ENCODE results near the gene JUN.

Gene JUN

DNA sequence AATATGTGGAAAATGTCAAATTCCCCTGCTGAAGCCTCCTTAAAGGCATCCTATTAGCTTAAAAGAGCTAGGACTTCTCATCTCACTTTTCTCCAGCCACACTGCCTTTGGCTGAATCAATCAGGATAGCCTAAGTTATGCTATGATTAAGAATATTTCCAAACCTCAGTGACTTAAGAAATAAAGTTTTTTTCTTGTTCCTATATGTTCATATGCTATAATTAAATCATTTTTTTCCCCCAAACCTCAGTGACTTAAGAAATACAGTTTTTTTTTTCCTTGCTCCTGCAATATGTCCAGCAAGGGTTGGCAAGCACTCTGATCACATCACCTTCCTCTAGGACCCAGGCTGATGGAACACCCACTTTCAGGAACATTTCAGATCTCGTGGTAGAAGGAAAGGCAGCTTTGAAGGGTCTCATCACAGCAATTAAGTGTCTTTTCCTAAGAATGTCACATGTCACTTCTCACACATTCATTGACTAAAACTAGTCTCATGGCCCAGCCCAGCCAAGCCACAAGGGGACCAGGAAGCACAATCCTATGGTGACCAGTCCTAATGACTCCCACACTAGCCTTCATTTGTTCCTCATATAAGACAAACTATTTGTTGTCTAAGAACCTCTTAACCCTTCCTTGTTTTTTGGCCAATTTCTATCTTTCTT lies 6.3 kb upstream of the JUN start:
- TF ChIP-seq, protein P1, sequence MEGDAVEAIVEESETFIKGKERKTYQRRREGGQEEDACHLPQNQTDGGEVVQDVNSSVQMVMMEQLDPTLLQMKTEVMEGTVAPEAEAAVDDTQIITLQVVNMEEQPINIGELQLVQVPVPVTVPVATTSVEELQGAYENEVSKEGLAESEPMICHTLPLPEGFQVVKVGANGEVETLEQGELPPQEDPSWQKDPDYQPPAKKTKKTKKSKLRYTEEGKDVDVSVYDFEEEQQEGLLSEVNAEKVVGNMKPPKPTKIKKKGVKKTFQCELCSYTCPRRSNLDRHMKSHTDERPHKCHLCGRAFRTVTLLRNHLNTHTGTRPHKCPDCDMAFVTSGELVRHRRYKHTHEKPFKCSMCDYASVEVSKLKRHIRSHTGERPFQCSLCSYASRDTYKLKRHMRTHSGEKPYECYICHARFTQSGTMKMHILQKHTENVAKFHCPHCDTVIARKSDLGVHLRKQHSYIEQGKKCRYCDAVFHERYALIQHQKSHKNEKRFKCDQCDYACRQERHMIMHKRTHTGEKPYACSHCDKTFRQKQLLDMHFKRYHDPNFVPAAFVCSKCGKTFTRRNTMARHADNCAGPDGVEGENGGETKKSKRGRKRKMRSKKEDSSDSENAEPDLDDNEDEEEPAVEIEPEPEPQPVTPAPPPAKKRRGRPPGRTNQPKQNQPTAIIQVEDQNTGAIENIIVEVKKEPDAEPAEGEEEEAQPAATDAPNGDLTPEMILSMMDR (IDR thresholded peaks at IDR 0.05; ENCODE audit: insufficient read depth, low read length, poor library complexity, severe bottlenecking) = no peak
- DNase-seq (ENCODE audit: extremely low read depth, insufficient read length) = no peak
- no peak overlapping the region for H3K4me3 ChIP-seq (replicated peaks; ENCODE audit: low read depth, low read length)
- no peaks in the 10 kb centered on the region for H3K36me3 ChIP-seq (ENCODE audit: control insufficient read depth, insufficient read depth, low read length)
- H3K27me3 ChIP-seq (replicated peaks; ENCODE audit: control insufficient read depth, insufficient read depth, low read length) = no peaks in the 10 kb centered on the region

DNA sequence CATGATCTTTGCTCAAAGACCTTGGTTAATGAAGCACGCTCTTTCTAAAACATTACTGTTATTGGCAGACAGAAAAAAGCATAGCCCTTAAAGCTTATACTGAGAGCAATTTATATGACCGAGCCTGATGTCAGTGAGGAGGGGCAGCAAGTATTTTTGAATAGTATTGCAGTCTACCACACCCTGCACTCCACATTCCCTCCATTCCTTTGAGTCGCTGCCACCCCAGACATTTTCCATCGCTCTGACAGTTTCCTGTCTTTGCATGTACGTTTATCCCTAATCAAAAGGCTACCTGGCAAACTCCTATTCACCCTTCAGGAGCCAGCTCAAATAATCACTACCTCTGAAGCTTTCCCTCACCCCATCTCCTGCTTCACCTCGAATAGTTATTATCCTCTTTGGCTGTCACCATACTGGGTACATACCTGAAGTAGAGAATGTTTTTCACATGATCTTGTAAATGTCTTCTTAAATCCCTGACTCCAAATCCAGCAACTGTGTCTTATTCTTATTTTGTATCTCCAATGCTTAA lies 5.5 kb upstream of the JUN start:
- Histone ChIP-seq H3K4me3 (replicated peaks; ENCODE audit: low read depth, low read length) (no peak overlapping the region), H3K27me3 (replicated peaks; ENCODE audit: control insufficient read depth, insufficient read depth, low read length) (no peaks in the 10 kb centered on the region), H3K36me3 (ENCODE audit: control insufficient read depth, insufficient read depth, low read length) (no peaks in the 10 kb centered on the region)
- no peak for DNase-seq (ENCODE audit: extremely low read depth, insufficient read length)
- TF ChIP-seq, protein P1 (IDR thresholded peaks at IDR 0.05; ENCODE audit: insufficient read depth, low read length, poor library complexity, severe bottlenecking) = no peak

- TF ChIP-seq, protein P1 (IDR thresholded peaks at IDR 0.05; ENCODE audit: insufficient read depth, low read length, poor library complexity, severe bottlenecking) = no peak
- no peak for DNase-seq (ENCODE audit: extremely low read depth, insufficient read length)
- Histone ChIP-seq H3K4me3 (replicated peaks; ENCODE audit: low read depth, low read length) (no peak overlapping the region), H3K36me3 (ENCODE audit: control insufficient read depth, insufficient read depth, low read length) (no peaks in the 10 kb centered on the region), H3K27me3 (replicated peaks; ENCODE audit: control insufficient read depth, insufficient read depth, low read length) (no peaks in the 10 kb centered on the region)
Measured at GRCh38 chr1:58788259-58788658, 4.4 kb upstream of the JUN start.

- DNase-seq (ENCODE audit: extremely low read depth, insufficient read length) = no peak
- TF ChIP-seq, protein P1 (IDR thresholded peaks at IDR 0.05; ENCODE audit: insufficient read depth, low read length, poor library complexity, severe bottlenecking) = no peak
- no peak overlapping the region for H3K4me3 ChIP-seq (replicated peaks; ENCODE audit: low read depth, low read length)
Measured at GRCh38 chr1:58786927-58787245, 3.0 kb upstream of the JUN start.

GRCh38 chr1:58786184-58786926 lies 2.5 kb upstream of the JUN start:
- Histone ChIP-seq H3K27me3 (replicated peaks; ENCODE audit: control insufficient read depth, insufficient read depth, low read length) (no peaks in the 10 kb centered on the region), H3K36me3 (ENCODE audit: control insufficient read depth, insufficient read depth, low read length) (no peaks in the 10 kb centered on the region), H3K4me3 (replicated peaks; ENCODE audit: low read depth, low read length) (no peak overlapping the region)
- TF ChIP-seq, protein P1 (IDR thresholded peaks at IDR 0.05; ENCODE audit: insufficient read depth, low read length, poor library complexity, severe bottlenecking) = no peak
- DNase-seq (ENCODE audit: extremely low read depth, insufficient read length) = no peak

More at GRCh38 chr1:58786927-58787245, 3.0 kb upstream of the JUN start:
- no peaks in the 10 kb centered on the region for H3K36me3 ChIP-seq (ENCODE audit: control insufficient read depth, insufficient read depth, low read length)
- H3K27me3 ChIP-seq (replicated peaks; ENCODE audit: control insufficient read depth, insufficient read depth, low read length) = no peaks in the 10 kb centered on the region

All from GM06990 (cell line).